ENCODE data around the gene TTC8. TPM values are rescaled to one million over a fixed set of nuclear protein-coding genes. Genes with fewer than 3 reads are reported as not detected.
"Not testable (repeated sequence)": the region's sequence is repeated elsewhere in the genome, so short reads cannot be mapped to it uniquely, and the experiment has no call there.

TTC8 gene
- total and polyA plus RNA-seq, 2 donors (not counting 3 experiments of a cell fraction or from before 2014, with no cell fraction given): 11.9 to 16.3 TPM

DNA sequence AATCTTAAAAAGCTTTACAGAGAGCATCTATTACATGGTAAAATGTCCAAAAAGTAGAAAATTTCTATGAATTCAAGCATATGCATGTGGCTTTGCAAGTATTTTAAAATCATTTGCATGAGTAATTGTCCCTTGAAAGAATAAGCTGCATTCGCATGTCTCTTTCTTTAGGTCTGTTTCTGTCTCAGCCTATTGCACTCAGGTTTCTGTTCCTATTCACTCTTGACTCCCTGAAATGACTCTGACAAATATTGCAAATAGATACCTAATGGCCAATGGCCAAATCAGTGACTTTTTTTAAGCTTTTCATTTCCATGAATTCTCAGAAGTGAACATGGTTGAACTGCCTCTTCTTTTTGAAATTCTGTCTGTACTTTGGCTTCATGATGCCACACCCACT lies 6.4 kb upstream of the TTC8 start:
- POLR2A ChIA-PET: no interaction called here
- H3K4me3 ChIP-seq (replicated peaks in 1 of 3; ENCODE audit: insufficient read depth in 1 of 3, low read depth in 1 of 3, low read length in 3 of 3): no peak overlapping the region
- H2AFZ ChIP-seq (ENCODE audit: low read depth, low read length): no peak overlapping the region
- no peaks in the 10 kb centered on the region for H3K36me3 ChIP-seq (ENCODE audit: control insufficient read depth in 2 of 2, extremely low read depth in 1 of 2, insufficient read depth in 2 of 2, low read length in 2 of 2)
- H3K9me3 ChIP-seq (replicated peaks; ENCODE audit: control insufficient read depth, insufficient read depth, low read length): no peaks in the 10 kb centered on the region
- dilution Hi-C loops (cut with MboI; ENCODE audit: extremely low pct_ligation_motif_present, low sequenced_read_pairs) (no loop called here), intact Hi-C loops (cut with micrococcal nuclease) (no loop called here)
- TF ChIP-seq POLR2AphosphoS5 (IDR thresholded peaks at IDR 0.05; ENCODE audit: insufficient read depth, low read depth, low read length) (no peak), JUN (IDR thresholded peaks at IDR 0.05; ENCODE audit: borderline replicate concordance, insufficient read depth, insufficient read length, low read depth) (no peak), FOS (IDR thresholded peaks at IDR 0.05; ENCODE audit: borderline replicate concordance, insufficient read depth, low read length) (no peak), GATA2 (IDR thresholded peaks at IDR 0.05; ENCODE audit: insufficient read depth, insufficient read length, low read depth, low read length) (no peak), EZH2 (IDR thresholded peaks at IDR 0.05; ENCODE audit: borderline replicate concordance, low read depth, low read length, severe bottlenecking) (no peak), POLR2A (IDR thresholded peaks at IDR 0.05; ENCODE audit: low read depth, low read length) (no peak), MYC (IDR thresholded peaks at IDR 0.05; ENCODE audit: low read depth, low read length) (no peak)
- TF ChIP-seq, protein P1, sequence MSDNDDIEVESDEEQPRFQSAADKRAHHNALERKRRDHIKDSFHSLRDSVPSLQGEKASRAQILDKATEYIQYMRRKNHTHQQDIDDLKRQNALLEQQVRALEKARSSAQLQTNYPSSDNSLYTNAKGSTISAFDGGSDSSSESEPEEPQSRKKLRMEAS (IDR thresholded peaks at IDR 0.05; ENCODE audit: insufficient read depth, insufficient read length): no peak
- TF ChIP-seq, protein P2, sequence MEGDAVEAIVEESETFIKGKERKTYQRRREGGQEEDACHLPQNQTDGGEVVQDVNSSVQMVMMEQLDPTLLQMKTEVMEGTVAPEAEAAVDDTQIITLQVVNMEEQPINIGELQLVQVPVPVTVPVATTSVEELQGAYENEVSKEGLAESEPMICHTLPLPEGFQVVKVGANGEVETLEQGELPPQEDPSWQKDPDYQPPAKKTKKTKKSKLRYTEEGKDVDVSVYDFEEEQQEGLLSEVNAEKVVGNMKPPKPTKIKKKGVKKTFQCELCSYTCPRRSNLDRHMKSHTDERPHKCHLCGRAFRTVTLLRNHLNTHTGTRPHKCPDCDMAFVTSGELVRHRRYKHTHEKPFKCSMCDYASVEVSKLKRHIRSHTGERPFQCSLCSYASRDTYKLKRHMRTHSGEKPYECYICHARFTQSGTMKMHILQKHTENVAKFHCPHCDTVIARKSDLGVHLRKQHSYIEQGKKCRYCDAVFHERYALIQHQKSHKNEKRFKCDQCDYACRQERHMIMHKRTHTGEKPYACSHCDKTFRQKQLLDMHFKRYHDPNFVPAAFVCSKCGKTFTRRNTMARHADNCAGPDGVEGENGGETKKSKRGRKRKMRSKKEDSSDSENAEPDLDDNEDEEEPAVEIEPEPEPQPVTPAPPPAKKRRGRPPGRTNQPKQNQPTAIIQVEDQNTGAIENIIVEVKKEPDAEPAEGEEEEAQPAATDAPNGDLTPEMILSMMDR (IDR thresholded peaks at IDR 0.05; ENCODE audit: extremely low read depth in 1 of 2, insufficient read depth in 1 of 2, low read depth in 1 of 2, low read length in 2 of 2): no peak
- no peak overlapping the region for H3K4me2 ChIP-seq (ENCODE audit: insufficient read depth, low read length)
- no TSS peak for BruUV-seq (replicated peaks)
- no peaks in the 10 kb centered on the region for H3K79me2 ChIP-seq (ENCODE audit: control insufficient read depth, insufficient read depth, low read length)
- FAIRE-seq (no peak), DNase-seq (ENCODE audit: low read depth, low spot score) (no peak)
- H4K20me1 ChIP-seq (replicated peaks; ENCODE audit: control insufficient read depth, extremely low read depth, insufficient read depth, low read length): no peaks in the 10 kb centered on the region
- H3K4me1 ChIP-seq (ENCODE audit: control insufficient read depth, extremely low read depth, insufficient read depth, low read length): no peaks in the 10 kb centered on the region
- no peak overlapping the region for H3K9ac ChIP-seq (replicated peaks; ENCODE audit: extremely low read depth, insufficient read depth, low read length)
- H3K9me1 ChIP-seq (replicated peaks; ENCODE audit: control insufficient read depth, extremely low read depth, insufficient read depth, low read length): no peaks in the 10 kb centered on the region
- peaks cover 17 to 19% of the 10 kb centered on the region in 2 experiments for H3K27me3 ChIP-seq (ENCODE audit: control insufficient read depth in 2 of 2, insufficient read depth in 2 of 2, low read length in 2 of 2)
- H3K27ac ChIP-seq (ENCODE audit: insufficient read depth, low read depth, low read length): no peak overlapping the region
- CTCF ChIA-PET: no interaction called here

DNA sequence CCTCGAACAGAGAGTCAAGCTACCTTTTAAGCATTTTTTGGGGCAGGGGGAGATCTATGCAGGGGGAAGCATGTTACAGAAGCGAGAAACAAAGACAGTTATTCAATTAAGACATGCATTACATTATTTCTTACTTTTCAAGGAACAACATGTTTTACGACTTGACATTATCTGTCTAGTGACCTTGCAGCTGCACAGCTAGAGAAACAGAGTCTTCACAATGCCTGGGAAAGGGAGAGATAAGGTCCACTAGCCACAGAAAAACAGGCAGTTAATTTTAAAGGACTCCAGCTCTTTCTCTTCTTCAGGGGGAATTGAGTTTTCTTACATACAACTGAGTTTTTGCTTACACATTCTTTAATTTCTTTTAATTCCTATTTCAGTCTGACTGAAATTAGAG lies 4.8 kb upstream of the TTC8 start:
- H3K4me3 ChIP-seq (replicated peaks in 1 of 3; ENCODE audit: insufficient read depth in 1 of 3, low read depth in 1 of 3, low read length in 3 of 3); H3K36me3 ChIP-seq (ENCODE audit: control insufficient read depth in 2 of 2, extremely low read depth in 1 of 2, insufficient read depth in 2 of 2, low read length in 2 of 2); FAIRE-seq; H3K4me1 ChIP-seq (ENCODE audit: control insufficient read depth, extremely low read depth, insufficient read depth, low read length); H3K27ac ChIP-seq (ENCODE audit: insufficient read depth, low read depth, low read length); POLR2A ChIA-PET; H2AFZ ChIP-seq (ENCODE audit: low read depth, low read length); dilution Hi-C loops (cut with MboI; ENCODE audit: extremely low pct_ligation_motif_present, low sequenced_read_pairs); H3K9me3 ChIP-seq (replicated peaks; ENCODE audit: control insufficient read depth, insufficient read depth, low read length); H3K9ac ChIP-seq (replicated peaks; ENCODE audit: extremely low read depth, insufficient read depth, low read length); intact Hi-C loops (cut with micrococcal nuclease); H3K4me2 ChIP-seq (ENCODE audit: insufficient read depth, low read length); H4K20me1 ChIP-seq (replicated peaks; ENCODE audit: control insufficient read depth, extremely low read depth, insufficient read depth, low read length); DNase-seq (ENCODE audit: low read depth, low spot score); BruUV-seq (replicated peaks); H3K79me2 ChIP-seq (ENCODE audit: control insufficient read depth, insufficient read depth, low read length); H3K9me1 ChIP-seq (replicated peaks; ENCODE audit: control insufficient read depth, extremely low read depth, insufficient read depth, low read length); CTCF ChIA-PET: not testable (repeated sequence)
- peaks cover 17 to 22% of the 10 kb centered on the region in 2 experiments for H3K27me3 ChIP-seq (ENCODE audit: control insufficient read depth in 2 of 2, insufficient read depth in 2 of 2, low read length in 2 of 2)
